Measurements from ENCODE around the gene CAMTA1. TPM values are rescaled to one million over a fixed set of nuclear protein-coding genes. Genes with fewer than 3 reads are reported as not detected.

CAMTA1 gene
- polyA plus RNA-seq, 3 donors = 82.3 to 84.7 (median 83.6) TPM

DNA sequence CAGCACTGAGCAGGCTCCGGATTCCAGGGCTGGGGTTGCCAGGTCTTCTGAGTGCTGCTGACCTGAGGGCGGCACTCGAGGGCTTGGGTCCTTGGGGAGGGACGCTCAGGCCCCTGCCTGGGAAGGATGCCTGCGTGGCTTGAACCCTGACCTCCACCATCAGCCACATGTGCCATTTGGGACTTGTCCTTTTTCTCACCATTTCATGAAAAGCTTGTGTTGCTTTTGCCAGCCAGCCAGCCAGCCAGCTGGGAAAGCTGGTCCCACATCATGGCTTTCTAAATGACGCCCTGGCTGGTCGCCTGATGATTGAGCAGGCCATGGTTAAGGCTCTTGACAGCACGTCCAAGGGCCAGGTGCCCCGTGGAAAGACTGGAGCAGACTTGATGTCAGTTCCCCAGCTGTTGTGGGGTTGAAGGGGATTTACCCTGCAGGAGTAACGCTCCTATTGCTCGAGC, 168.7 kb downstream of the CAMTA1 start:
- no peak for DNase-seq (ENCODE audit: low read depth in 3 of 3, low spot score in 2 of 3)

DNA sequence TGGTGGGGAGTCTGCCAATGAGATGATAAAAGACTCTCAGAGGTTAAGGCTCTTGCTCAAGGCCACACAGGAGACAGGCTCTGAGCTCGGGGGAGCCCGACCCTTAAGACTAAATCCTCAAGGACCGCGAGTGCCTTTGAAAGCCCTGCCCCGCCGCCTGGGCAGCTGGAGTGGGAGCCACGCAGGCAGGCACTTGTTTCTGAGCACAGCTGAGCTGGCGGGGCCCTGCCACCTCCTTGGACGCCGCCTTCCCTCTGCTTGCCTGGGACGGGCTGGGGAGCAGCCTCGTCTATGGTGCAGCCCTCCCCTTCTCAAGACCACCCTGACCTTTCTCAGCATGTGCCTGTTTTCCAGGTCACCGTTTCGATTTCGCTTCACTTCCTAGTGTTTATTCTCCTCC, 169.3 kb downstream of the CAMTA1 start:
- no peak for DNase-seq (ENCODE audit: low read depth in 3 of 3, low spot score in 2 of 3)

DNA sequence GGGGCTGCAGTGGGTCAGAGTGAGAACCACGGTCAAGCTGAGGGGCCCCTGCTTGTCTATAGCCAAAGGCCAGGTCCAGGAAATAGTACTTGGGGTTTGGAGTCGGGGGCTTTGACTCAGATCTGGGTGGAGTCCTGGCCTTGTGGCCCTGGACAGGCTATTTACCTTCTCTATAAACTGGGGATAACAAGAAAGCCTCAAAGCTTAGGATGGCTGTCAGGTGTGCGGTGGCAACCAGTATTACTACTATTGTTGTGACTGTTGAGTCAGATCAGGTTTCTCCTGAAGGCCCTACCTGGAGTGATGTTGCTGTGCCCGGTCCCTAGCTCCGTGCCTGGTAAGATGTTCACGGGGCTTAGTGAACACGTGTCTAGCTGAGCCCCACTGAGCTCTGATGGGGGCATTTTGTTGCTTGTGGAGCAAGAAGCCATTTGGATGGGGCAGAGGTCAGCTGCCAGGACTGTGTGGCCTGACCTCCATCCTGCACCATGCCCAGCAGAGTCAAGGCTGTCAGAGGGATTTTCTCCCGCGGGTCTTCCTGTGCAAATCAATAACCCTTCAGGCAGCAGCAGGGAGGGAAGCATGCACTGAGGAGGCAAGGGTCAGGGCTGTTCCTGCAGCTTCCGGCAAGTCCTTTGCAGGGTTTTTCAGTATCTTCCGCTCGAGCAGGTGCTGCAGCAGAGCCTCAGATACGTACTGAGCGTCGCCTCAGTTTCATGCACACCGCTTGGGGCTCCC, 170.3 kb downstream of the CAMTA1 start:
- no peak for DNase-seq (ENCODE audit: low read depth in 3 of 3, low spot score in 2 of 3)

DNA sequence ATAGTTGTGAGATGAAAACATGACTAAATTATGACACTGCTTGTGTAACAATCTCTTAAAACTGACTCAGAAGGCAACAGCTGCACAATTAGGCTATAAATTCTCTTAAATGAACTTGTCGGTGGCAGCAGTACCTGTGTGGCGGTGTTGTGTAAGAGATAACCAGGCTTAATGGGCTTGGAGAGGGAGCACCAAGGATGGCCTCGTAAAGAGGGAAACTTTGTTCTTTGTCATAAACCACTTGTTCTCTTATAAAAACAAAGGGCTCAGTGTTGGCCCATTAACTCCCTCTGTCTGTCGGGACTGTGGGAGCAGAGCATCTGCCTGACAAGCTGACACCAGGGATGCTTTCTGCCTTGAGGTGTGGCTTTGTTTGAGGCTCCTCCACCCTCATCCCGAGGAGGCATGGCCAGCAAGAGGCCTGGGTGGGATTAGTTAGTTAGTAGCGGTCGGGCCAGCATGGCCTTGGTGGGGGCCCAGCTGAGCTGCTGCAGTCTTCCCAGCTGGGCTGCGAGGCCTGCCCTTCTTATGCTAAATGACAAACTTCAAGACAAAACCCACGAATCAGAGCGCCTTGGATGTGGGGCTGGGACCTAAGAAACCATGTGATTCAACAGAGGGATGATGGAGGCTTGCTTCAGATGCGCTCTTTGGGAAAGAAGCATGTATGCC, 171.4 kb downstream of the CAMTA1 start:
- no peak for DNase-seq (ENCODE audit: low read depth in 3 of 3, low spot score in 2 of 3)

DNA sequence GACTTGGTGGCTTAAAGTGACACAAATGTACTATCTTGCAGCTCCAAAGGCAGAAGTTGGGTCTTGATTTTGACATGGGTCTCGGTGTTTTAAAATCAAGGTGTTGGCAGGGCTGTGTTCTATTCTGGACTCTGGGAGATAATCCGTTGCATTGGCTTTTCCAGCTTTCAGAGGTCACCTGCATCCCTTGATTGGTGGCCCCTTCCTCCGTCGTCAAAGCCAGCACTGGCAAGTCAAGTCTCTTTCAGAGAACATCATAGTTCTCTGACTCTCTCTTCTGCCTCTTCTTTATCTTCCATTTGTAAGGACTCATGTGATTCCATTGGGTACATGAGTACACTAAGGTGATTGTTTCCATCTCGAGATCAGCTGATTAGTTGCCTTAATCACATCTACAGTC, 172.1 kb downstream of the CAMTA1 start:
- no peak for DNase-seq (ENCODE audit: low read depth in 3 of 3, low spot score in 2 of 3)

DNA sequence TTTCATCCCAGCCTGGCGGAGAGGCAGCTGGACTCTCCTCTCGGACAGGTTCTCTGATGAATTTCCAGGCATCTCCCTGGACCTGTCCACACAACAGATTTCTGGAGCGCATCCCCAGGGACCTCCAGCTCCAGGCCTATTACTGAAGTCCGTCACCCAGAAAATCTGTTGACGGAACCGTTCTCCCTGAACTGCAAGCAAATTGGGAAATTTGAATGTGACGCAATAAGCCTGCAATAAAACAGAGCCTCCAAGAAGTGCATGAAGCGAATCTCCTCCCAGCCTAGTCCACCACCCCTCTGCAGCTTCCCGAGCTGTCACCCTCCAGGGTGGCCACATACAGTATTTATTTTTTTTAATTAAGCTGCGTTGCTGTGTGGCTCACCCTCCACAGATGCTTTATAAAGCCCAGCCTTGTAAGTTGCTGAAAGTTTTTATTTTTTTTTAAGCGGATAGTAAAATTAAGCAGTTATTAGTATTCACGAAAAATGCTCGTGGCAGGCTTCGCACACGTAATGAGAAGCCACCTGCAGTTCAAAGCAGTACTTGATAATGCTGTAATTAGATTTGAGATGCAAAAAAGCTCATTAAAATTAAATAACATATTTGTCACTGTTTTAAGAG, 173.3 kb downstream of the CAMTA1 start:
- DNase-seq (ENCODE audit: low read depth in 3 of 3, low spot score in 2 of 3) = no peak

DNA sequence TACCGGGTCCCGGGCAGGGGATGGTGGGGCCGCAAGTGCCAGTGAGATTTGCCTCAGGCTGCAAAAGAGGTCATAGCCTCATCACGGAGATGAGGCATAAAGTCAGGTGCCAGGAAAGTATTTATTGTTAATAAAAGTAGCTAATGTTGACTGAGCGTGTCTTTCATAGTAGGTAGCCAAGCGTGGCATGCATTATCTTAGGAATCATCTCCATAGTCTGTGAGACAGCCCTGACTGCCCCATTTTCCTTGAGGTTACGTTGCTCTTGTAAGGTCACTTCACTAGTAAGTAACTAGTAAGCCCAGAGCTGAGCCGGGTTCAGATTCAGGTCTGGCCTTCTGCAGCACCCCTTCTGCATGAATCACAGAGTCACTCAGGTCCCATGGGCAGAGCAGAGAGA, 174.2 kb downstream of the CAMTA1 start:
- DNase-seq (ENCODE audit: low read depth in 3 of 3, low spot score in 2 of 3) = no peak

DNA sequence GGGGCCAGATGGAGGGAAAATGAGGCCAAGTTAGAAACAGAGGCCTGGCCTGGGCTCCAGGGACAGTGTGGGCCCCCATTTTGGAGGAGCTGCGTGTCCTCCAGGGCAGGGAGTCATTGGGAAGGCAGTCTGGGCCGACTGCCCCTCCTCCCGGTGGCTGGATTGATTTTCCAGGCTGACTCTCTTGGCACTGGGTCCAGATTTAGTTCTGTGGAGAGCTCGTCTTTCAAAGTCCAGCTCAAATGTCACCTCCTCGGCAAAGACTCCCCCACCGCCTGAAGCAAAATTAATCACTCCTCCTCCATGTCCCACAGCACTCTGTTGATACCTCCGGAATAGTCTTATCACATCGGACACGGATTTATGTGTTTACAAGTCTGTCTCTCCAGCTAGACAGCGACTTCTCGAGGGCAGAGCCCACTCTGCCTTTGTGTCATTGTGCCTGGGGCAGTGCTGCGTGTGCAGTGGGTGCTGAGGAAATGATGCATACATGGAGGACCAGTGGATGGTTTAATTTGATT, 175.1 kb downstream of the CAMTA1 start:
- DNase-seq (ENCODE audit: low read depth in 3 of 3, low spot score in 2 of 3) = peak in 1 of 3 donors; percentile 53

DNA sequence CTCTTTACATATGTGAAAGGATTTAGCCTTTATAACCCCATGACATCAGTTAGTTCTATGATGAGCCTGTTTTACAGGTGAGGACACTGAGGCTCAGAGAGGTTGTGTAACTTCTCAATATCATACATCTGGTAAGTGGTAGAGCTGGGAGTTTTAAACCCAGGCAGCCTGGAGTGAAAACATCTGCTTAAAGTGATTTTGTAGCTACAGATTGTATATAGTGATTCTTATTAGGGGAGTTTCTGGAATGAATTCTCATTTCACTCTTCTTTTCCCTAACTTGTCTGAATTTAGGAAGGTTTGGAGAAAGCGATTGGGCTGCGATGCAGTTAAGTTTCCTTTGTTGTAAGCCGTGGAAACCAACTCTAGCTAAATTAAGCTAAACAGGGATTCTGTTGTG, 175.6 kb downstream of the CAMTA1 start:
- DNase-seq (ENCODE audit: low read depth in 3 of 3, low spot score in 2 of 3) = no peak

DNA sequence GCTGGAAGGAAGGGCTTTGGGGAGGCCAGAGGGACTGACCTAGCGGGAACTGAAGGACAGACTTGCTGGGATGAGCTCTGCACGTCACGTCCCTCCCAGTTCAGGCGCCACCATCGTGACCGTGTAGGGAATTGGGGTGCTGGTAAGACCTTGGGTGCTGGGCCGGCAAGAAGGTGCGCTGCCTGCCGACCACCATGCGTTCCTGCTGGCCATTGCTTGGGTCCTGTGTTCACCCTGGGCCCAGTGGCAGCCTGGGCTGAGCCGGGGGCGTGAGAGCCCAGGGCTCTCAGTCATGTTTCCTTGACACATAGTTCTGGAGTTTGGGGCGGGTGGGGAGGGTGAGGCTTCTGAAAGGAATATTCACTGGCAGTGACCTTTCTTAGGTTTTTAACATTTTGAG, 176.0 kb downstream of the CAMTA1 start:
- no peak for DNase-seq (ENCODE audit: low read depth in 3 of 3, low spot score in 2 of 3)

DNA sequence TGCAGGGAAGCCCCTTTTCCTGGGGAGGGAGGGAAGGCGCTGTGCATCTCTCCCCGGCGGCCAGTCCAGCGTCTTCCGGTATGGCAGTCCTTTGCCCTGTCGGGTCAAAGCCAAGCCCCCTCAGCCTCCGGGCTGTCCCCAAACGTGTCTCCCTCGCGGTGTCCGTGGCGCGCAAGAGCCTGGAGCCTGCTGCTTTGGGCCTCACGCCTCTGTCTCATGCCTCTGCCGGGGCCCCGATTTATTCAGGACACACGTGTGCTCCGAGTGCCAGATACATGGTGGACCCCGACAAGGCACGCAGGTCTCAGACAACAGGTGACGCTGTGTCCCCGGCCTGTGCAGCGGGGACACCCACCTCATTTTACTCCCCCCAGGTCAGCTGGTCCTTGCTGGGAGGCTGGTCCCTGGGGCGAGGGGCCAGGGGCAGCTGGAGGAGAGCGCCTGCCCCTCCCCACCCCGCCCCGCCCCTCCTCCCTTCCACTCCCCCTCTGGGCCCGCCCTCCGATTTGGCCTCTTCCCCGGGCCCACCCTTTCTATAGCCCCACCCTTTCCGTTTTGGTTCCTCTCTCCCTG, 176.7 kb downstream of the CAMTA1 start:
- no peak for DNase-seq (ENCODE audit: low read depth in 3 of 3, low spot score in 2 of 3)

DNA sequence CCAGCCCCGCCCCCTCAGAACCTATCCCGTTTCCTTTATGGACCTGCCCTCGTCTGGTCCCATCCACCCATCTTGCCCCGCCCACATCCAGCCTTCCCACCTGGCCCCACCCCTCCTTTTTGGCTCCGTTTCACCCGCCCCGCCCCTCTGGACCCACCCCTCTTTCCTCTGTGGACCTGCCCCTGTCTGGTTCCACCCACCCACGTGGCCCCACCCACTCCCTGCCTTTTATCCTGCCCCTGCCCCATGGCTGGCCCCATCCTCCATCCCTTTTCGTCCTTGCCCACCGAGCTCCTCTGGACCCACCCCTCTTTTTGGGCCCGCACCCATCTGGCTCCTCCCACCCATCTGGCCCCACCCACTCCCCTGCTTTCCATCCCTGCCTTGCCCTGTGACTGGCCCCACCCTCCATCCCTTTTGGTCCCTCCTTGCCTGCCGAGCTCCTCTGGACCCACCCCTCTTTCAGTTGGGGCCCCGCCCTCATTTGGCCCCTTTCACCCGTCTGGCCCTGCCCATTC, 177.3 kb downstream of the CAMTA1 start:
- no peak for DNase-seq (ENCODE audit: low read depth in 3 of 3, low spot score in 2 of 3)

DNA sequence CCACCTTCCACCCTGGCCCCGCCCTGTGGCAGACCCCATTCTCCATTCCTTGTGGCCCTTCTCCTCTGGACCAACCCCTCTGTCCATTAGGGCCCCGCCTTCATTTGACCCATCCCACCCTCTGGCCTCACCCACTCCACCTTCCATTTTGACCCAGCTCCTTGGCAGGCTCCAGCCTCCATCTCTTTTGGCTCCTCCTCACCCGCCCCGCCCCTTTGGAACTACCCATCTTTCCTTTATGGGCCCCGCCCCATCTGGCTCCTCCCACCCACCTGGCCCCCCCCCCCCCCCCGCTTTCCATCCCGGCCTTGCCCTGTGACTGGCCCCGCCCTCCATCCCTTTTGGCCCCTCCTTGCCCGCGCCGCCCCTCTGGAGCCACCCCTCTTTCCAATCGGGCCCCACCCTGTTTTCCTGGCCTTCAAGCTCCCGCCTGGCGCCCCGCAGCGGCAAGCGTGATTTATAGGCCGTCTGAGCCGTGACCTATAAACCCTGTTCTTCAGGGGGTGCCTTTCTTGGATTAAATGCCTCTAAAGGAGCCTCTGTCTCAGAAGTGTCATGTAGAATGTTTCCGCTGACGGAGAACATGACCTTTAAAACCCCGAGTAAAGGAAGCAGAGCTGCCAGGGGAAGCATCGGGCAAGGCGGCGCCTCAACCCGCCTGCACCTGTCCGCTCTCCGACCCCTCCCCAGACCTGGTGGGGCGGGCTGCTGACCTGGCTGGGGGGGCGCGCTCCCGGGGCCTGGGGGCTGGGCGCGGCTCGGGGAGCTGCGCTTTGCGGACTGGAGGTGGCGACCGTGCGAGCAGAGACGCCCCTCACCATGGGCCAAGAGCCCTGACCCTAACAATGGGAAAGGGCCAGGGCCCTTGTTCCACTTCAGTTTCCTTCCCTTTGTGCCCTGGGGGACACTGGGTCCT, 178.0 kb downstream of the CAMTA1 start:
- no peak for DNase-seq (ENCODE audit: low read depth in 3 of 3, low spot score in 2 of 3)

DNA sequence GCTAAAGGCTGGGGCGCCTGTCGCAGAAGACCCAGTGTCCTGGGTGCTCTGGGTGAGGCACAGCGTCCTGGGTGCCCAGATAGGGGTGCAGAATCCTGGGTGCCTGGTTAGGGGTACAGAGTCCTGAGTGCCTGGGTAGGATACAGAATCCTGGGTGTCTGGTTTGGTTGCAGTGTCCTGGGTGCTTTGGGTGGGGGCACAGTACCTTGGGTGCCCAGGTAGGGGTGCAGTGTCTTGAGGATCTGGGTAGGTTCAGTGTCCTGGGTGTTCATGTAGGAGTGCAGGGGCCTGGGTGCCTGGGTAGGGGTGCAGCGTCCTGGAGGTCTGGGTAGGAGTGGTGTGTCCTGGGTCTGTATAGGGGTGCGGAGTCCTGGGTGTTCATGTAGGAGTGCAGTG, 178.7 kb downstream of the CAMTA1 start:
- DNase-seq (ENCODE audit: low read depth in 3 of 3, low spot score in 2 of 3) = no peak

DNA sequence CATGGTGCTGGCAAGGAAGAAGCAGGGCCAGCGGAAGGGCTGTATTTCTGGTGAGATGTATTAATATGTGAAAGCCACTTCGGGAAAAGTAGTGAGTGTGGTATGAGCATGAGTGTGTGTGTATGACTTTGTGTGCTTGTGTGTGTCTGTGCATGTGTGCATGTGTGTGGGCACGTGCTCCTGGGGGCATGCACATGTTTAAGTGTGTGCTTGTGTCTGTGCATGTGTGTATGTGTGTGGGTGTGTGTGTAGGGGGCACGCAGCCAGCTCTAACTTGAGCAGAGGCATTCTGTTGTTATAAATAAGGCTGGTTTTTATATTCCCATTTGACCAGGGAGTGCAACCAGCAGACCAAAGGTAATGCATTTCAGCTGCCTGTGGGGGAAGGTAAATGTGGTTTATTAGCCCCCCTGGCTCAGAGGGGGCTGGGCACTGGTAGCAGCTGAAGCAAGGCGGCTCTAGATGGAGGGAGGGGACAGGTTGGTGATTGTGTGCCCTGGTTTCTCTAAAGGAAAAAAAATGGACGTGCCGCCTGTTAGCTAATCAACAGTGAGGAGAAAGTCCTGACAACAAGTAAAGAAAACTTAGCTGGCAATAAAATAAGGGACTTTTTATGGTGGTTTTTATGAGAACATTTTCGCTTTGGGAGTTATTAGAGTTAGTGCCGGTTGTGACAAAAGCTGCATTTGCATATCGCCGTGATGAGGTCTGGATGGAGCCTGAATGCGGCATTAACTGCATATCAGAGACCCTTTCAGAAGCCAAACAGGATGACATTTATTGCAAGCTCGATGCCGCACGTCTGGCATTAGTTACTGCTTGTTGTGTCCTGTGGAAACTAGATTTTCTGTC, 180.1 kb downstream of the CAMTA1 start:
- no peak for DNase-seq (ENCODE audit: low read depth in 3 of 3, low spot score in 2 of 3)

DNA sequence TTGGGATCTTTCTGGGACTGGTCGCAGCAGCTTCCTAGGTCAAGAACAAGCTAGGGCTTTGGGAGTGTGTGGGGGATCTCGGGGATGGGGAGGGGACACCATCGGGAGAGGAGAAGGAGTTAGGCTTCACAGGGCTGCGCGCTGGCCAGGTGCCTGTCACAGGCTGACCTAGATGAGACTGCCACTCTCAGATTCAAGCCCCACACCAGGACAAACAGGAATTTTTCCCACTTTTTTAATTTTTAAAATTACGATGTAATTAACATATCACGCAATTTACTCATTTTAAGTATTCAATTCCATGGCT, 180.6 kb downstream of the CAMTA1 start:
- DNase-seq (ENCODE audit: low read depth in 3 of 3, low spot score in 2 of 3) = no peak

DNA sequence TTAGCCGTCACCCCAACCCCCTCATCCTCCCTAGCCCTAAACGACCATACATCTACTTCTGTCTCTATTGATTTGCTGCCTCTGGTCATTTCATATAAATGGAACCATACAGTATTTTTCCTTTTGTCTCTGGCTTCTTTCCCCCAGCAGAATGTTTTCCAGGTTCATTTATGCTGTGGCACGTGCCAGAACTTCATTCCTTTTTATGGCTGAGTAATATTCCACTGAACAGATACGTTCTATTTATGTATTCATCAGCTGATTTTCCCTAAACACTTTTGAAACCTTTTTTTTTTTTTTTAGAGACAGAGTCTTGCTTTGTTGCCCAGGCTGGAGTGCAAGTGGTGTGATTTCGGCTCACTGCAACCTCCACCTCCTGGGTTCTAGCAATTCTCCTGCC, 181.1 kb downstream of the CAMTA1 start:
- no peak for DNase-seq (ENCODE audit: low read depth in 3 of 3, low spot score in 2 of 3)

DNA sequence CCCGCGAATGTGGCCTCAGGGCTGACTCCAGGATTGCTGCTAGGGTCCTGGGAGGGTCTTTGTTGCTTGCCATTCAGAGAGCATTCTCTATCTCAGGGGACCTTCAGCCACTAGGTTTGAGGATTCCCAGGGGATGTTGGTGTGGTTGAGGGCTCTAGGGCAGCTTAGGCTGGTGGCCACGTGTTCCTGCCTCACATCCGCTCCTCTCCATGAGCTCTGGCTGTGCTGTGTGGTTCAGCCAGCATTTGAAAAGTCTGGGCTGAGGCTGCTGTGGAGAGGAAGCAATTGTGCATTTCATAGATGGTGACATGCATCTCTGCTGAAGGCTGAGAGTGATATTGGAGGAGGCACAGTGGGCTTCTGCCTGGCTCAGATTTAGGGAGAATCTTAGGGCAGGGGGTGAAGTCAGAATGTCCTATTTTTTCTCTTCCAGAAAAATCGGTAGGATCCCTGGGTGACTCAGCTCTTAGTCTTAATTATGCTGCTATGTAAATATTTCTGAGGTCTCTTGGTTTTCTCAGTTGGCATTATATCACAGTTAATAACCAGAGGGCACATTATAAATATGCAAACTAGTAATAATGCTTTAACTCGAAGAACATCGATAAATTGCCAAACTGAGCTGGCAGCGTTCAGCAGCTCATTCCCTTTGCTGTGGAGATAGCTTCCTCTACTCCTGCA, 182.3 kb downstream of the CAMTA1 start:
- DNase-seq (ENCODE audit: low read depth in 3 of 3, low spot score in 2 of 3) = no peak

DNA sequence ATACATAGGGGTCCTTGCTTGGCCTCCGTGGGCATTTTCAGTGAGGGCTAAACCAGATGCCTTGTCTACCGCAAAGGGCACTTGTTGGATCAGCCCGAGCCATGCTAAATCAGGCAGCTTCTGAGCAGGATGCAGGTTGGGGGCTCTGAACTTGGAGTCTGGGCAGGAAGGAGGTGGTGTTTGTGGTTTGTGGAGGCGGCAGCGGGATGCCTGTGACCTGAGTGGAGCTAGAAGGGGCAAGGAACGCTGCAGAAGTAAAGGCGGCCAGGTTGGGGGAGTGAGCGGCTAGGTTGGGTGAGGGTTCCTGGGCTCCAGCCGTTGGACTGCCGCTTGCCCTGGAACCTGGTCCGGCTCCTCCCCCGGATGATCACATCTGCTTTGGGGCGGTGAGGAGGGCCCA, 183.9 kb downstream of the CAMTA1 start:
- no peak for DNase-seq (ENCODE audit: low read depth in 3 of 3, low spot score in 2 of 3)
